Peyer's patch (tissue), 4 donors: Measurements from ENCODE around the gene TPRKB.
"Not testable (repeated sequence)": the region's sequence is repeated elsewhere in the genome, so short reads cannot be mapped to it uniquely, and the experiment has no call there.

Experiments
- CTCF ChIP-seq, 6 experiments: fragments of 450-650 bp in 4 of 6; fragments of 200-600 bp in 2 of 6; sonication (generic) in 1 of 6; IDR thresholded peaks; one replicate each; pipeline ENCODE4 v1.5.1; 2017 to 2019; ENCODE audit warnings: antibody characterized with exemption in 6 of 6, mild to moderate bottlenecking in 3 of 6, moderate library complexity in 1 of 6
- POLR2A ChIP-seq, 2 donors: fragments of 450-650 bp; IDR thresholded peaks; one replicate each; pipeline ENCODE4 v1.5.1; 2017; ENCODE audit warnings: antibody characterized with exemption in 2 of 2, mild to moderate bottlenecking in 2 of 2, moderate library complexity in 2 of 2

DNA sequence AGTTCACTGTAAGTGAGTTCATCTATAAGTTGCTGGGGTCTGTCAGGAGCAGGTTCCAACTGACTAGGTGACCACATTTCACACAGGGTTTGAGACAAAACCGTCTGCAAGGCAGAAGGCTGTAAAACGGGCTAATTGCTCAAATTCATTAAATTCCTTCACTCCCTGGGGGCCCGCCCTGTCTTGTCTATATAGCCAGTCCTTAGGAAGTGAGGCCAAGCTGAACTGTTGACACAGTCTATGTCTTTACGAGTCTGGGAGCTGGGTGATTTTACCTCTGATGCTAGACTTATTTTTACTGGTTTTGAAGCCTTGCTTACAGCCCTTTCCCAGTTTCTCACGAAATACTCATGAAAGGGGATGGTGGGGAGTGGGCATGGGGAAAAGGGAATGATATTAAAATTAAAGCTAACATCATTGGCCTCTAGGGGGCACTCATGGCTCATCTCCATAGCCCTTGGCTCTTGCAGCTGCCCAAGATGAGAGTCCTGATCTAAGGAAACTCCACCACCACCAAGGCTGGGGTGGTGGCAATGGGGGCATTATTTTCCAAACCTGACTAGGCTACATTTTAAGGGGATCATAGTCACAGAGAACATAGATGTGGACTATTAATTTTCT is 57.1 kb downstream of the TPRKB start:
- TF ChIP-seq CTCF (IDR thresholded peaks at IDR 0.05) = peak in 4 of 6 experiments; percentile 45 to 60 (median 54)
- TF ChIP-seq POLR2A (IDR thresholded peaks at IDR 0.05) = not testable (repeated sequence)
